GM15510 (cell line): ENCODE results near the gene TIMM13.

Experiments
- POLR2A ChIP-seq: IDR thresholded peaks from 3 replicates; pipeline ENCODE4 v1.6.1; 2011; ENCODE audit warnings: borderline replicate concordance; ENCODE audit not compliant: insufficient read length; ENCODE audit errors: extremely low read depth

TIMM13 gene

DNA sequence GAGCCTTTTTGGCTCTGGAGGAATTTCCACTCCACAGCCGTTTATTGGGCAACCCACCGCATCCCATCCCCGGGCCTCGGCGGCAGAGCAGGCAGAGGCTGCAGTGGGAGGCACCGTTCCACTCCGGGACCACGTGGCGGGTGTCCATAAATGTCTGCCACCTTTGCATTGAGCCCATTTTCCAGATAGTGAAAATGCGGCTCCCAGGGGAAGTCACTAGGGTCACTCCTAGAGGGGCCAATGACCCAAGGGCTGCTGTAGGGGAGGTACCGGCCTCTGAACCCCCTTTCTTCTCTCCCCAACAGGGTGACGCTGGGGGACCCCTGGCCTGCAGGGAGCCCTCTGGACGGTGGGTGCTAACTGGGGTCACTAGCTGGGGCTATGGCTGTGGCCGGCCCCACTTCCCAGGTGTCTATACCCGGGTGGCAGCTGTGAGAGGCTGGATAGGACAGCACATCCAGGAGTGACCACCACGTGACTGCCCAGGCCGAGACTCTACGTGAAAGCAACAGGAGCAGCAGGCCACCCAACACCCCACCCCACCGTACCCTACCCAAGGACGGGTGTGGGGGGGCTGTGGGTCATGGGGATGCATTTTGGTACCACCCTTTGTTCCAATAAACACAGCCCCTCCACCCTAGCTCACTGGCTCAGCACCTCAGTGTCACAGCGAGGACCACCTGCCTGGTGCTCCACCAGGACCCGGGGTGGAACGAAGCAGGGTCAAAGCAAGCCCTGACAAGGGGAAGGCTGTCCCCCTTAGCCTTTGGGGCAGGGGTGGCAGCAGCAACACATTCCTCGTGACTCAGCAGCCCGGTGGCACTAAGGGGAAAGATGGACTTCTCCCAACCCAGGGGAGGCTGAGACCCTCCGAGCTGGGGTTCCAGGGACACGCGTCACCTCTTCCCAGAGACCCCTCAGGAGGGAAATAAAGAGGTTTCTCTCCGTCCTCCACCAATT is 1.5 kb downstream of the TIMM13 start:
- no peak for TF ChIP-seq POLR2A

DNA sequence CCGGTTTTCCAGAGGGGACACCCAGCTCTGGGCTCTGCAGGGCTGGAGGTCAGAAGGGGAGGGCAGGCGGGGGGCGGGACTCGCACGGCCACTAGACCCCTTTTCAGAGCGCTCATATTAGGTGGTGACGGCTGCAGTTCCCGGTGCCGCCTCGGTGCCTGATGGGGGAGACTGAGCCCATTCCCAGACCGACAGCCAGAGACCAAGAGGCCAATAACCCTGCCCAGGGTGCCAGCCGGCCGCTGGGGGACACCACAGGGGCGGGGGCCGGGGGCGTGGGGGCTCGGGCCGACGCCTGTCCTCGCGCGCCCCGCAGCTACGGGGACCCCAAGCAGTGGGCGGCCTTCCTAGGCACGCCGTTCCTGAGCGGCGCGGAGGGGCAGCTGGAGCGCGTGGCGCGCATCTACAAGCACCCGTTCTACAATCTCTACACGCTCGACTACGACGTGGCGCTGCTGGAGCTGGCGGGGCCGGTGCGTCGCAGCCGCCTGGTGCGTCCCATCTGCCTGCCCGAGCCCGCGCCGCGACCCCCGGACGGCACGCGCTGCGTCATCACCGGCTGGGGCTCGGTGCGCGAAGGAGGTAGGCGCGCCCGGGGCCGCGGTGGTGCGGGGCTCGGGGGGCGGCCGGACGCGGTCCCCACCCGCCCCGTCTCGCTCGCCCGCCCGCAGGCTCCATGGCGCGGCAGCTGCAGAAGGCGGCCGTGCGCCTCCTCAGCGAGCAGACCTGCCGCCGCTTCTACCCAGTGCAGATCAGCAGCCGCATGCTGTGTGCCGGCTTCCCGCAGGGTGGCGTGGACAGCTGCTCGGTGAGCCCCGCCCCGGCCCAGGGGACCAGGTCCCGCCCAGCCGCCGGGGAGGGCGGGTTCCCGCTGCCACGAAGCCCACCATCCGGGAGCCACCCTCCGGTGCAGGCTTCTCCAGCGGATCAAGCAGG is 2.4 kb downstream of the TIMM13 start:
- no peak for TF ChIP-seq POLR2A

DNA sequence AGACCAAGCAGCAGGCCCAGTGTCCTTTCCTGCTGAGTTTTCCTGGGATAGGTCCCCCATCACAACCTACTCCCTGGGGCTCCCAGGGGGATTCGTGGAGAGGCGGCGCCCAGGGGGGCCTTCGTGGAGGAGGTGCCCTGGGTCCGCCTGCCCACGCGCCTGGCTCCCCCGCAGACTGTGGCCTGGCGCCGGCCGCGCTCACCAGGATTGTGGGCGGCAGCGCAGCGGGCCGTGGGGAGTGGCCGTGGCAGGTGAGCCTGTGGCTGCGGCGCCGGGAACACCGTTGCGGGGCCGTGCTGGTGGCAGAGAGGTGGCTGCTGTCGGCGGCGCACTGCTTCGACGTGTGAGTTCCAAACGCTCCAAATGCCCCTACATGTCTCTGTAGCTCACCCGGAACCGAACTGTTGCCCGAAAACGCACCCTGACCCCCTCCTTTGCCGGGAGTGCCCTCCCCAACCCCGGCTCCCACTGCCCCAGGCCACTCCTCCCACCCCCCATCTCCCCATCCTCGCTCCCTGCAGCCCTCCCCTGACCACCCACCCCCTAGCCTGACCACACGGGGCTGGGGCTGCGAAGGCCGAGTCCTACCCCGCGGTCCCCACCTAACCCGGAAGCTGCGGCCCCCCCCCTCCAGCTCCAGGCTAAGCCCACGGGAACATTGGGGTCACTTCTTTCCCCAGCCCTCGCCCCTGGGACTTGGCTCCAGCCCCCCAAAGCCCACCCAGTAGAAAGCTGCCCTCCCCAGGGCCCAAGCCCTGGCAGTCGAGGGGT is 3.3 kb downstream of the TIMM13 start:
- no peak for TF ChIP-seq POLR2A

- TF ChIP-seq POLR2A, result no peak
These were observed 4.1 kb downstream of the TIMM13 start for GRCh38 chr19:2423071-2423914.

- TF ChIP-seq POLR2A, result no peak
These were observed 5.6 kb downstream of the TIMM13 start for GRCh38 chr19:2421581-2422306.

GRCh38 chr19:2420490-2420889 is 6.9 kb downstream of the TIMM13 start:
- TF ChIP-seq POLR2A, result no peak

DNA sequence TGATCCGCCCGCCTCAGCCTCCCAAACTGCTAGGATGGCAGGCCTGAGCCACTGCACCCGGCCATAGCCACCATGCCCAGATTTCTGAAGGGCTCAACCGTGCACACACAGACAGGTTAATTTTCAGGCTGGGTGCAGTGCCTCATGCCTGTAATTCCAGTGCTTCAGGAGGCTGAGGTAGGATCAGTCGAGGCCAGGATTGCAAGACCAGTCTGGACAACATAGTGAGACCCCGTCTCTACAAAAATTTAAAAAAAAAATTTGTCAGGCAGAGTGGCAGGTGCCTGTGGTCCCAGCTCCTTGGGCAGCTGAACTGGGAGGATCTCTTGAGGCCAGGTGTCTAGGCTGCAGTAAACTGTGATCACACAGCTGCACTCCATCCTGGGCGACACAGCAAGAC is 7.6 kb downstream of the TIMM13 start:
- no peak for TF ChIP-seq POLR2A

- no peak for TF ChIP-seq POLR2A
These were observed 9.4 kb downstream of the TIMM13 start for GRCh38 chr19:2417881-2418406.

GRCh38 chr19:2416321-2417097 is 10.9 kb downstream of the TIMM13 start:
- TF ChIP-seq POLR2A, result no peak

- no peak for TF ChIP-seq POLR2A
These were observed 11.4 kb downstream of the TIMM13 start for GRCh38 chr19:2415973-2416319.

DNA sequence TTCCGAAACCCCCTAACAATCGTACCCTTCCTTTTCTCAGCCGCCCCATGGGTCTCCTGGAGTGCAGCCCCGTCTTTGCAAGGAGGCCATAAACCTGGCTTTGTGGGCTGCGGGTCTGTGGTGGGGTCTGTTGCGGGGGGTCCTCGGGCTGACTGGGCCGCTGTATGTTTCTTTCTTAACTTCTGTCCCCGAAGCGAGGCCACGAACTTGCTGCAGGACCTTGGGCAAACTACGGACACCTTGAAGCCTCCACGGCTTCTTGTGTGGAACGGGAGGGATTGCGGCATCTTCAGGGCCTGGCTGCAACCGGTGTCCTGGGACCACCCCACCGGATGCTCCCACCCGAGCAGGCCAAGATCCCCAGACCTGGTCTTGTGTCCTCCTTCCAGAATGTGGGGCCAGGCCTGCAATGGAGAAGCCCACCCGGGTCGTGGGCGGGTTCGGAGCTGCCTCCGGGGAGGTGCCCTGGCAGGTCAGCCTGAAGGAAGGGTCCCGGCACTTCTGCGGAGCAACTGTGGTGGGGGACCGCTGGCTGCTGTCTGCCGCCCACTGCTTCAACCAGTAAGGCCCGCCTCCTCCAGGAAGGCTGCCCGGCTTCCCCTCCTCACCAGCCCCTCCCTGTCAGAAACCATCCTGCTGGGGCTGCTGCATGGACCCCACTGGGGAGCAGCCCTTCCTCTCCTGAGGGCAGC is 12.0 kb downstream of the TIMM13 start:
- TF ChIP-seq POLR2A, result no peak

DNA sequence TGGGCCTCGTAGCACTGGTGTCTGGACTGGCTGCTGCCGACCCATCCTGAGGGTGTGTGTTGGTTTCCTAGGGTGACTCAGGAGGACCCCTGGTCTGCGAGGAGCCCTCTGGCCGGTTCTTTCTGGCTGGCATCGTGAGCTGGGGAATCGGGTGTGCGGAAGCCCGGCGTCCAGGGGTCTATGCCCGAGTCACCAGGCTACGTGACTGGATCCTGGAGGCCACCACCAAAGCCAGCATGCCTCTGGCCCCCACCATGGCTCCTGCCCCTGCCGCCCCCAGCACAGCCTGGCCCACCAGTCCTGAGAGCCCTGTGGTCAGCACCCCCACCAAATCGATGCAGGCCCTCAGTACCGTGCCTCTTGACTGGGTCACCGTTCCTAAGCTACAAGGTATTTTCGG is 13.8 kb downstream of the TIMM13 start:
- peak; percentile 15 for TF ChIP-seq POLR2A
